NT2/D1 (cell line): Measurements from ENCODE around the gene POLE.

Source experiments
- DNase-seq: peaks from one replicate; pipeline ENCODE4 v3.0.0-alpha.2; 2011; ENCODE audit warnings: low read depth, low spot score
- H3K27me3 ChIP-seq: 2 replicates; pipeline ENCODE4 v1.6.0; 2011; ENCODE audit warnings: mild to moderate bottlenecking; ENCODE audit not compliant: insufficient read length, insufficient read depth
- H3K36me3 ChIP-seq: 2 replicates; pipeline ENCODE4 v1.6.1; 2011; ENCODE audit warnings: mild to moderate bottlenecking, low read length, mixed read lengths; ENCODE audit not compliant: insufficient read depth, insufficient read length
- H3K4me1 ChIP-seq: 2 replicates; pipeline ENCODE4 v1.5.1; 2011; ENCODE audit not compliant: insufficient read depth, insufficient read length
- H3K4me3 ChIP-seq: 2 replicates; pipeline ENCODE4 v1.5.1; 2011; ENCODE audit warnings: low read depth; ENCODE audit not compliant: insufficient read length
- H3K9ac ChIP-seq: 2 replicates; pipeline ENCODE4 v1.6.0; 2011; ENCODE audit warnings: low read depth; ENCODE audit not compliant: insufficient read length
- H3K9me3 ChIP-seq: 2 replicates; pipeline ENCODE4 v1.5.1; 2011; ENCODE audit warnings: mild to moderate bottlenecking, low read length; ENCODE audit not compliant: insufficient read depth
- SUZ12 ChIP-seq: IDR thresholded peaks from 2 replicates; pipeline ENCODE4 v1.6.1; 2011; ENCODE audit not compliant: insufficient read length, insufficient read depth; ENCODE audit errors: extremely low read depth
- YY1 ChIP-seq: IDR thresholded peaks from 2 replicates; pipeline ENCODE4 v1.6.1; 2011; ENCODE audit not compliant: insufficient read length, insufficient read depth
- ZNF274 ChIP-seq: IDR thresholded peaks from 2 replicates; pipeline ENCODE4 v1.6.1; 2011; ENCODE audit warnings: mild to moderate bottlenecking, low read depth, low read length

The POLE gene

GRCh38 chr12:132664206-132665148, 22.7 kb downstream of the POLE start:
- no peaks in the 10 kb centered on the region for H3K27me3 ChIP-seq
- H3K9ac ChIP-seq, result no peak overlapping the region
- DNase-seq, result no peak
- peaks cover 96% of the 10 kb centered on the region for H3K36me3 ChIP-seq
- TF ChIP-seq ZNF274 (no peak), YY1 (no peak), SUZ12 (no peak)
- H3K4me3 ChIP-seq, result no peak overlapping the region
- H3K4me1 ChIP-seq, result no peaks in the 10 kb centered on the region
- no peaks in the 10 kb centered on the region for H3K9me3 ChIP-seq

DNA sequence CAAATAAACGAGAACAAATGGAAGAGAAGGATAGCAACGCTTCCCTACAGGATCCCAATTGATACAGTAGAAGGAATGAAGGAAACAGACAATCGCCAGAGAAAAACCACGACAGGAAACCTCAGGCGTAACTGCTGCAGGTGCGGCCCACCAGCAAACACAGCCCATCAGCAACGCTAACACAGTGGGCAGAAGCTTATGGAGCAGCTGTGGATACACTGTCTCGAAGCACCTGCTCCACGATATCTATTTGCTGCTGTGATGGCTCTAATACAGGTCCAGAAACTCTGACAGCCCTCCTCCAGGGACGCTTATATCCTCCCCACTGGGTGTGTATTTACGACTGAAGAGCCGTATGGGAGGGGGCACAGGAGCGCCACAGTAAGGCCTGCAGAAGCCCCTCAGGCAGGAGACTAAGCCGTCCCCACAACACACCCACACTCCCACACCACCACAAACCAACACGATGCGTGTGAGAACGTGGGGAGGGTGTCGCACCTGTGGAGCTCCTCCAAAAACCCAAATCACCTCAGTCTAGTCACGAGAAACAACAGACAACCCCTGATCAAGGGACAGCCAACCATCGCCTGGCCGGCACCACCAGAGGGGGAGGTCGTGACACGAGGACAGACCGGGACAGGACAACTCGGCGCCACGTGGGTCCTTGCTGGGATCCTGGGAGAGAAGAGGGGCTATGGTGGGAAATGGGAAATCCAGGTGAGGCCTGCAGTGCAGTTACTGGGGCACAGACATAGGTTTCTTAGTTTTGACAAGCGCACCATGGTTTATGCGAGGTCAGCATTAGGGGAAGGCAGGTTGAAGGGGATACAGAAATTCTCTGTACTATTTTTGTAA, 24.0 kb downstream of the POLE start:
- H3K4me3 ChIP-seq, result no peak overlapping the region
- no peaks in the 10 kb centered on the region for H3K4me1 ChIP-seq
- H3K9ac ChIP-seq, result no peak overlapping the region
- DNase-seq, result no peak
- H3K9me3 ChIP-seq, result no peaks in the 10 kb centered on the region
- peaks cover 96% of the 10 kb centered on the region for H3K36me3 ChIP-seq
- TF ChIP-seq YY1, result no peak
- no peak for TF ChIP-seq ZNF274
- TF ChIP-seq SUZ12, result no peak
- no peaks in the 10 kb centered on the region for H3K27me3 ChIP-seq

DNA sequence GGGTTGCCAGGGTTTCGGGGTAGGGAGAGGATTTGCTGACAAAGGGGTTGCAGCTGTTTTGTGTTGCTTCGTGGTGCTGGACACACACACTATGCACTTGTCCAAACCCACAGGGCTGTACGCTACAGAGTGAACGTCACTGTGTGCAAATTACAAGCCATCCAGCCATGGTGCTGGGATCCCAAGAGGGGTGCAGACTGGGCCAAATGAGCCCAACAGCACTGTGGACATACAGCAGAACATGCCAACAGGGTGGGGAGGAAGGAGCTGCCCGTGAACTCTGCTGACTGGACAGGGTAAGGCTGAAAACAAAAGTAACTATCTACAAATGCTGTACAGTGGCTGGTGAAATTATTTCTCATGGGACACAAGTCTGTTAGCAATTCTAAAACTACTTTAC, 25.2 kb downstream of the POLE start:
- no peaks in the 10 kb centered on the region for H3K27me3 ChIP-seq
- no peaks in the 10 kb centered on the region for H3K4me1 ChIP-seq
- H3K36me3 ChIP-seq, result peaks cover 98% of the 10 kb centered on the region
- TF ChIP-seq SUZ12 (no peak), ZNF274 (no peak), YY1 (no peak)
- no peak for DNase-seq
- H3K9ac ChIP-seq, result no peak overlapping the region
- H3K4me3 ChIP-seq, result no peak overlapping the region
- no peaks in the 10 kb centered on the region for H3K9me3 ChIP-seq

GRCh38 chr12:132660996-132661395, 26.1 kb downstream of the POLE start:
- no peaks in the 10 kb centered on the region for H3K27me3 ChIP-seq
- H3K4me3 ChIP-seq, result no peak overlapping the region
- DNase-seq, result no peak
- H3K9ac ChIP-seq, result no peak overlapping the region
- peaks cover 98% of the 10 kb centered on the region for H3K36me3 ChIP-seq
- TF ChIP-seq YY1 (no peak), ZNF274 (no peak), SUZ12 (no peak)
- H3K9me3 ChIP-seq, result no peaks in the 10 kb centered on the region
- no peaks in the 10 kb centered on the region for H3K4me1 ChIP-seq

GRCh38 chr12:132660052-132660451, 27.1 kb downstream of the POLE start:
- TF ChIP-seq SUZ12, result no peak
- TF ChIP-seq ZNF274, result no peak
- TF ChIP-seq YY1, result no peak
- DNase-seq, result no peak
- Histone ChIP-seq H3K27me3 (no peaks in the 10 kb centered on the region), H3K9me3 (no peaks in the 10 kb centered on the region), H3K36me3 (peaks cover 98% of the 10 kb centered on the region), H3K4me1 (no peaks in the 10 kb centered on the region), H3K9ac (no peak overlapping the region), H3K4me3 (no peak overlapping the region)

- no peaks in the 10 kb centered on the region for H3K27me3 ChIP-seq
- peaks cover 98% of the 10 kb centered on the region for H3K36me3 ChIP-seq
- H3K4me1 ChIP-seq, result no peaks in the 10 kb centered on the region
- H3K9me3 ChIP-seq, result no peaks in the 10 kb centered on the region
- DNase-seq, result no peak
- TF ChIP-seq SUZ12 (no peak), ZNF274 (no peak), YY1 (no peak)
- H3K4me3 ChIP-seq, result no peak overlapping the region
- no peak overlapping the region for H3K9ac ChIP-seq
Measured at GRCh38 chr12:132659146-132659545, 28.0 kb downstream of the POLE start.

GRCh38 chr12:132658149-132658894, 28.8 kb downstream of the POLE start:
- Histone ChIP-seq H3K4me1 (no peaks in the 10 kb centered on the region), H3K27me3 (no peaks in the 10 kb centered on the region), H3K9ac (no peak overlapping the region), H3K4me3 (no peak overlapping the region), H3K9me3 (no peaks in the 10 kb centered on the region), H3K36me3 (peaks cover 98% of the 10 kb centered on the region)
- no peak for DNase-seq
- TF ChIP-seq ZNF274 (no peak), SUZ12 (no peak), YY1 (no peak)
